Spleen (tissue), 11 donors: Measurements from ENCODE around the gene EHMT2. TPM values are rescaled to one million over a fixed set of nuclear protein-coding genes. Genes with fewer than 3 reads are reported as not detected.
A peak's percentile ranks its signal among the peaks of the same experiment; 100 is the strongest.
"Not testable (repeated sequence)": the region's sequence is repeated elsewhere in the genome, so short reads cannot be mapped to it uniquely, and the experiment has no call there.

Experiments used
- DNase-seq: peaks from one replicate; pipeline ENCODE4 v3.0.0-alpha.2; 2020
- H3K27ac ChIP-seq, 8 donors: fragments of 200-600 bp; sonication (generic) in 7 of 8; 1 replicate in 4 of 8; 2 replicates in 4 of 8; pipeline versions ENCODE4 v1.5.0 to v1.8.0; 2016 to 2021; ENCODE audit warnings: inconsistent platforms in 4 of 8, mild to moderate bottlenecking in 4 of 8, moderate library complexity in 1 of 8
- H3K27me3 ChIP-seq, 7 donors: fragments of 200-600 bp; sonication (generic) in 6 of 7; replicated peaks in 1 of 7; 1 replicate in 4 of 7; 2 replicates in 3 of 7; pipeline versions ENCODE4 v1.5.0 to v1.8.0; 2016 to 2021; ENCODE audit warnings: inconsistent platforms in 3 of 7, mild to moderate bottlenecking in 1 of 7
- H3K36me3 ChIP-seq, 6 donors: fragments of 200-600 bp; sonication (generic) in 5 of 6; 1 replicate in 4 of 6; 2 replicates in 2 of 6; pipeline versions ENCODE4 v1.5.0 to v1.8.0; 2016 to 2021; ENCODE audit warnings: inconsistent platforms in 2 of 6
- H3K4me1 ChIP-seq, 6 donors: fragments of 200-600 bp; sonication (generic) in 5 of 6; 1 replicate in 3 of 6; 2 replicates in 3 of 6; pipeline versions ENCODE4 v1.5.0 to v1.8.0; 2016 to 2021; ENCODE audit warnings: inconsistent platforms in 3 of 6
- H3K4me3 ChIP-seq, 8 donors: fragments of 200-600 bp; sonication (generic) in 7 of 8; 1 replicate in 4 of 8; 2 replicates in 4 of 8; pipeline versions ENCODE4 v1.5.0 to v1.8.0; 2016 to 2021; ENCODE audit warnings: inconsistent platforms in 4 of 8, mild to moderate bottlenecking in 4 of 8, moderate library complexity in 2 of 8
- H3K9me3 ChIP-seq, 8 donors: fragments of 200-600 bp; sonication (generic) in 7 of 8; 1 replicate in 4 of 8; 2 replicates in 4 of 8; pipeline versions ENCODE4 v1.5.0 to v1.8.0; 2016 to 2021; ENCODE audit warnings: inconsistent platforms in 4 of 8
- POLR2A ChIP-seq, 3 donors: fragments of 450-650 bp; IDR thresholded peaks; one replicate each; pipeline ENCODE4 v1.5.1; 2017; ENCODE audit warnings: antibody characterized with exemption in 3 of 3, mild to moderate bottlenecking in 1 of 3
- POLR2AphosphoS5 ChIP-seq, 3 donors: sonication (generic); formaldehyde crosslinking; IDR thresholded peaks; one replicate each; pipeline ENCODE4 v1.5.1; 2017; ENCODE audit warnings: antibody characterized with exemption in 3 of 3
- WGBS, 5 donors: extraction: QIAGEN DNeasy Blood & Tissue Kit in 3 of 5; methylation state at CpG; one replicate each; pipeline versions ENCODE4 v1.1.5 to v1.1.7; 2013 to 2018; 5-methylcytosine and 5-hydroxymethylcytosine counted together
- intact Hi-C: fragments of 100-400 bp; cut with DNase I; formaldehyde crosslinking; loops from one replicate; pipeline ENCODE4 v1.15.0; 2023; ENCODE audit warnings: low total_unique reads
- polyA plus RNA-seq, 3 donors: library from polyadenylated mRNA; stranded (reverse); fragments of 200-250 nt; gene quantifications; one replicate each; pipeline ENCODE4 v1.2.1, GENCODE V29; 2013
- total RNA-seq, 7 donors: library from RNA; depleted of rRNA in 3 of 7; stranded (reverse); fragments of >200 nt in 3 of 7; fragmentation: NEBNext Ultra II Directional in 4 of 7; extraction: Animal tissue kit (Norgen Biotek cat#: 25700) in 4 of 7; gene quantifications; one replicate each; pipeline versions ENCODE4 v1.1.0 to v1.2.1, GENCODE V29; 2016 to 2021
- TF ChIP-seq, protein P1 (sequence below), 11 experiments: fragments of 200-600 bp in 7 of 11; fragments of 450-650 bp in 4 of 11; sonication (generic) in 4 of 11; IDR thresholded peaks in 8 of 11; conservative IDR thresholded peaks in 3 of 11; 1 replicate in 7 of 11; 2 replicates in 4 of 11; pipeline versions ENCODE4 v1.4.0 to v1.8.0; 2016 to 2021; ENCODE audit warnings: antibody characterized with exemption in 11 of 11, inconsistent platforms in 4 of 11, mild to moderate bottlenecking in 1 of 11
- donor health status: healthy with polysubstance abuse.
- donor health status: DM: no; HTN: no; CAD: no; lungs with moderate emphysema.
- donor health status: DM: no; HTN: no; CAD: no.
- donor health status: Bipolar disorder and iron deficiency.
- donor health status: healthy.
- donor health status: DM: no; HTN: no; CAD: no.
- donor health status: DM: yes; HTN: yes; CAD: no.

The EHMT2 gene
- total and polyA plus RNA-seq, 10 donors = 36.5 to 66.1 (median 50.1) TPM

DNA sequence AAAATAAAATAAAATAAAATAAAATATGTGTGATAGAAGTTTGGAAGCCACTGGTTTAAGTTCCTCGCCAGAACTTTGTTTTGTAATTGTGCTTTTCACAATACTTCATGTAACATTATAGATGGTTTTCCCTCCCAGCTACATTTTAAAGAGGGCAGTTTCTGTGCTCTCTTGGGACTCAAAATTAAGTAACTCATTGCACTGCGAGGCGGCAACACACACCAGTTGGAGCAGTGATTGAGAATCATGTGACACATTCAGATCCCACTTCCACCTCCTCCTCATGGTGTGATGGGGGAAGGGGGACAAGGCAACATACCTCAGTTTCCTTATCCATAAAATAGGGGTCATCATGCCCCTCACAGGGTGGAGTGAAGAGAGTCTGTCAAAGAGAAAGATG is 37.5 kb upstream of the EHMT2 start:
- Histone ChIP-seq H3K36me3 (peaks cover 0 to 36% (median 0%) of the 10 kb centered on the region in 6 donors), H3K4me3 (no peak overlapping the region), H3K9me3 (no peaks in the 10 kb centered on the region), H3K27me3 (no peaks in the 10 kb centered on the region), H3K4me1 (no peaks in the 10 kb centered on the region), H3K27ac (no peak overlapping the region)
- DNase-seq = peak; percentile 6
- intact Hi-C loops = no loop called here
- TF ChIP-seq POLR2AphosphoS5 (IDR thresholded peaks at IDR 0.05) (no peak), POLR2A (IDR thresholded peaks at IDR 0.05) (no peak)
- TF ChIP-seq, protein P1, sequence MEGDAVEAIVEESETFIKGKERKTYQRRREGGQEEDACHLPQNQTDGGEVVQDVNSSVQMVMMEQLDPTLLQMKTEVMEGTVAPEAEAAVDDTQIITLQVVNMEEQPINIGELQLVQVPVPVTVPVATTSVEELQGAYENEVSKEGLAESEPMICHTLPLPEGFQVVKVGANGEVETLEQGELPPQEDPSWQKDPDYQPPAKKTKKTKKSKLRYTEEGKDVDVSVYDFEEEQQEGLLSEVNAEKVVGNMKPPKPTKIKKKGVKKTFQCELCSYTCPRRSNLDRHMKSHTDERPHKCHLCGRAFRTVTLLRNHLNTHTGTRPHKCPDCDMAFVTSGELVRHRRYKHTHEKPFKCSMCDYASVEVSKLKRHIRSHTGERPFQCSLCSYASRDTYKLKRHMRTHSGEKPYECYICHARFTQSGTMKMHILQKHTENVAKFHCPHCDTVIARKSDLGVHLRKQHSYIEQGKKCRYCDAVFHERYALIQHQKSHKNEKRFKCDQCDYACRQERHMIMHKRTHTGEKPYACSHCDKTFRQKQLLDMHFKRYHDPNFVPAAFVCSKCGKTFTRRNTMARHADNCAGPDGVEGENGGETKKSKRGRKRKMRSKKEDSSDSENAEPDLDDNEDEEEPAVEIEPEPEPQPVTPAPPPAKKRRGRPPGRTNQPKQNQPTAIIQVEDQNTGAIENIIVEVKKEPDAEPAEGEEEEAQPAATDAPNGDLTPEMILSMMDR (IDR thresholded peaks at IDR 0.05 in 8 of 11, conservative IDR thresholded peaks at IDR 0.05 in 3 of 11) = no peak
- WGBS, 5 donors = 50 to 85% (median 62%) methylated on average over 3 of the region's 3 CpGs

DNA sequence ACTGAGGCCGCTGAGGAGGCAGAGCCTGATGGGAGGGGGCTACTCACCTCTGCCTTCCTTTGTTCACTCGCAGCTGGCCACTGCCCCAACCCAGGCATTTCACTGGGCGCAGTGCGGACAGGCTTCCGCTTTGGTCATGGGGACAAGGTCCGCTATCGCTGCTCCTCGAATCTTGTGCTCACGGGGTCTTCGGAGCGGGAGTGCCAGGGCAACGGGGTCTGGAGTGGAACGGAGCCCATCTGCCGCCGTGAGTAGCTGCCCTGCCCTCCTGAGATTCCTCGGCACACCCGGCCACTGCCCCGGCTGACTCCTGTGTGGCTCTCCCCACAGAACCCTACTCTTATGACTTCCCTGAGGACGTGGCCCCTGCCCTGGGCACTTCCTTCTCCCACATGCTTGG is 36.0 kb upstream of the EHMT2 start:
- peaks cover 0 to 13% (median 0%) of the 10 kb centered on the region in 6 donors for H3K4me1 ChIP-seq
- DNase-seq = peak; percentile 67
- no peak overlapping the region for H3K4me3 ChIP-seq
- no peak overlapping the region for H3K27ac ChIP-seq
- peaks cover 0 to 22% (median 0%) of the 10 kb centered on the region in 6 donors for H3K36me3 ChIP-seq
- no peaks in the 10 kb centered on the region for H3K27me3 ChIP-seq
- no peaks in the 10 kb centered on the region for H3K9me3 ChIP-seq
- 76 to 90% (median 89%) methylated on average over 5 to 19 of the region's 19 CpGs for WGBS, 5 donors
- TF ChIP-seq, protein P1 (IDR thresholded peaks at IDR 0.05 in 8 of 11, conservative IDR thresholded peaks at IDR 0.05 in 3 of 11) = no peak
- no peak for TF ChIP-seq POLR2A (IDR thresholded peaks at IDR 0.05)
- no peak for TF ChIP-seq POLR2AphosphoS5 (IDR thresholded peaks at IDR 0.05)
- intact Hi-C loops = no loop called here

DNA sequence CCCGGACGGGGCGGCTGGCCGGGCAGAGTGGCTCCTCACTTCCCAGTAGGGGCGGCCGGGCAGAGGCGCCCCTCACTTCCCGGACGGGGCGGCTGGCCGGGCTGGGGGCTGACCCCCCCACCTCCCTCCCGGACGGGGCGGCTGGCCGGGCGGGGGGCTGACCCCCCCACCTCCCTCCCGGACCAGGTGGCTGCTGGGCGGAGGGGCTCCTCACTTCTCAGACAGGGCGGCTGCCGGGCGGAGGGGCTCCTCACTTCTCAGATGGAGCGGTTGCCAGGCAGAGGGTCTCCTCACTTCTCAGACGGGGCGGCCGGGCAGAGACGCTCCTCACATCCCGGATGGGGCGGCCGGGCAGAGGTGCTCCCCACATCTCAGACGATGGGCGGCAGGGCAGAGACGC is 34.6 kb upstream of the EHMT2 start:
- H3K27ac ChIP-seq, H3K27me3 ChIP-seq, H3K4me3 ChIP-seq, H3K9me3 ChIP-seq, intact Hi-C loops: not testable (repeated sequence)
- peaks cover 0 to 22% (median 0%) of the 10 kb centered on the region in 6 donors for H3K4me1 ChIP-seq
- peak; percentile 13 for DNase-seq
- 89 to 96% (median 93%) methylated on average over 2 to 32 of the region's 32 CpGs; no CpG with 5 or more reads in 1 of the 5 donors for WGBS, 5 donors
- H3K36me3 ChIP-seq = peaks cover 0 to 17% (median 0%) of the 10 kb centered on the region in 6 donors

DNA sequence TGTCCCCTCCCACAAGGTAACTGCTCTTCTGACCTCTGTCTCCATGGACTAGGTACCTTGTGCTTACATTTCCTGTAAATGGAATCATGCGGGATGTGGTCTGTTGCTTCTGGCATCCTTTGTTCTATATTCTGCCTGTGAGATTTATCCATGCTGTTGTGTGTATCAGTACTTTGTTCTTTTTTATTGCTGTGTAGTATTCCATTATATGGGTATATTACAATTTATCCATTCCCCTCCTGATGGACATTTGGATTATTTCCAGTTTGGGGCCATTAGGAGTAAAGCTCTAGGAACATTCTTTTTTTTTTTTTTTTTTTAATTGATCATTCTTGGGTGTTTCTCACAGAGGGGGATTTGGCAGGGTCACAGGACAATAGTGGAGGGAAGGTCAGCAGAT is 33.5 kb upstream of the EHMT2 start:
- H3K27ac ChIP-seq = no peak overlapping the region
- H3K36me3 ChIP-seq = peaks cover 0 to 14% (median 0%) of the 10 kb centered on the region in 6 donors
- no peak overlapping the region for H3K4me3 ChIP-seq
- peaks cover 0 to 28% (median 0%) of the 10 kb centered on the region in 6 donors for H3K4me1 ChIP-seq
- no peak for DNase-seq
- intact Hi-C loops = no loop called here
- TF ChIP-seq POLR2AphosphoS5 (IDR thresholded peaks at IDR 0.05) = no peak
- TF ChIP-seq, protein P1 (IDR thresholded peaks at IDR 0.05 in 8 of 11, conservative IDR thresholded peaks at IDR 0.05 in 3 of 11) = no peak
- TF ChIP-seq POLR2A (IDR thresholded peaks at IDR 0.05) = no peak
- no peaks in the 10 kb centered on the region for H3K27me3 ChIP-seq
- WGBS, 5 donors = 83 to 97% (median 90%) methylated on average over 1 of the region's 1 CpG
- H3K9me3 ChIP-seq = no peaks in the 10 kb centered on the region

DNA sequence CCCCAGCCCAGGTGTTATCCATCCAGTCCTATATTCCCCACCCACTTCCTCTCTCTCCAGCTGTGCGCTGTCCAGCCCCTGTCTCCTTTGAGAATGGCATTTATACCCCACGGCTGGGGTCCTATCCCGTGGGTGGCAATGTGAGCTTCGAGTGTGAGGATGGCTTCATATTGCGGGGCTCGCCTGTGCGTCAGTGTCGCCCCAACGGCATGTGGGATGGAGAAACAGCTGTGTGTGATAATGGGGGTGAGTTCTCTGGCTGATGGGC is 31.1 kb upstream of the EHMT2 start:
- Histone ChIP-seq H3K27me3 (no peaks in the 10 kb centered on the region), H3K27ac (peak overlapping the region in 3 of 8 donors; percentile 29 to 79 (median 69)), H3K36me3 (peaks cover 0 to 1% (median 0%) of the 10 kb centered on the region in 6 donors), H3K4me1 (peaks cover 0 to 28% (median 0%) of the 10 kb centered on the region in 6 donors), H3K9me3 (no peaks in the 10 kb centered on the region), H3K4me3 (peak overlapping the region in 4 of 8 donors; percentile 17 to 62 (median 30))
- peak; percentile 20 for DNase-seq
- WGBS, 5 donors = 76 to 90% (median 88%) methylated on average over 8 to 9 of the region's 9 CpGs
- TF ChIP-seq, protein P1 (IDR thresholded peaks at IDR 0.05 in 8 of 11, conservative IDR thresholded peaks at IDR 0.05 in 3 of 11) = no peak
- TF ChIP-seq POLR2A (IDR thresholded peaks at IDR 0.05) = no peak
- TF ChIP-seq POLR2AphosphoS5 (IDR thresholded peaks at IDR 0.05) = no peak
- intact Hi-C loops = no loop called here
